Activated naive CD4-positive, alpha-beta T cell treated with anti-CD3 and anti-CD28 coated beads, Interleukin-2, amount 10 ng/mL, durations not matched to agents 7 days and 5 days (primary cell): ENCODE results near the gene RGS6.

Source experiments
- CTCF ChIA-PET: fragments of 350-600 bp; sonication (Branson Sonifier 250); formaldehyde crosslinking; loops from one replicate; lab custom pipeline; 2021; ENCODE audit warnings: antibody characterized with exemption; lab: Charles Lee
- DNase-seq: peaks from one replicate; pipeline ENCODE4 v3.0.0-alpha.2; 2020
- H3K27ac Mint-ChIP-seq: one replicate; pipeline ENCODE4 v1.8.0; 2021; ENCODE audit warnings: mild to moderate bottlenecking, moderate library complexity, mixed read lengths
- H3K27me3 Mint-ChIP-seq: one replicate; pipeline ENCODE4 v1.8.0; 2021; ENCODE audit warnings: mild to moderate bottlenecking, mixed read lengths
- H3K36me3 Mint-ChIP-seq: one replicate; pipeline ENCODE4 v1.8.0; 2021; ENCODE audit warnings: mixed read lengths
- H3K4me1 Mint-ChIP-seq: one replicate; pipeline ENCODE4 v1.8.0; 2021; ENCODE audit warnings: mixed read lengths
- H3K4me3 Mint-ChIP-seq: one replicate; pipeline ENCODE4 v1.8.0; 2021; ENCODE audit warnings: mild to moderate bottlenecking, moderate library complexity, mixed read lengths
- H3K9me3 Mint-ChIP-seq: one replicate; pipeline ENCODE4 v1.8.0; 2021; ENCODE audit warnings: mixed read lengths

Gene RGS6

DNA sequence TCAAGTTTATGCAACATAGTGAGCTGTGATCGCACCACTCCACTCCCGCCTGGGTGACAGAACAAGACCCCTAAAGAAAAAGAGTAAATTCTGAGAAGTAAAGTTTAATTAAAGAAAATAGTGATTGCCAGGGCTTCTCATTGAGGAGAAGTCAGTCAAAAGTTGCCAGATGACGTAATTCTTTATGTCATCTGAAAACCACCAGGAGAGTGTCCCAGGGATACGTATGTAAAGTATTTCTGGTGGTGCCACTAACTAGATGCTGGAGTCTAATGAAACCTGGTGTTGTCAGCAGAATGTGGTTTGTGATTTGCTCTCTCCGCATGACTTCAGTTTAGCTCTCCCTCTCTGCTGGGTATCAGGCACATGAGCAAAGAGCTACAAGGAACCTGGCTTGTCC lies 569.2 kb downstream of the RGS6 start:
- H3K9me3 Mint-ChIP-seq = peaks cover 3% of the 10 kb centered on the region

DNA sequence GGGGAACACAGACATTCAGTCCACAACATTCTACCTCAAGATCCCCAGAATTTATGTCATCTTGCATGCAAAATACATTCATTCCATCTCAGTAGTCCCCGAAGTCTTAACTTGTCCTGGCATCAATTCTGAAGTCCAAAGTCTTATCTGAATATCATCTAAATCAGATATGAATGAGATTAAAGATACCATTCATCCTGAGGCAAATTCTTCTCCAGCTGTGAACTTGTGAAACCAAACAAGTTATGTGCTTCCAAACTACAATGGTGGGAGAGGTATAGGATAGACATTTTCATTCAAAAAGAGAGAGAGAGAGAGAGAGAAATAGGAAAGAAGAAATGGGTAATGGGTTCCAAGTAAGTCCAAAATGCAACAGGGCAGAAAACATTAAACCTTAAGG lies 571.0 kb downstream of the RGS6 start:
- CTCF ChIA-PET = interaction anchor here (1.6 kb wide), 1 partner anchor 10 kb away, joined by 6 read pairs; no protein-coding TSS in a partner anchor

More for the DNA sequence above, 569.2 kb downstream of the RGS6 start:
- no peak overlapping the region for H3K27ac Mint-ChIP-seq
- no peak for DNase-seq
- H3K4me1 Mint-ChIP-seq = no peaks in the 10 kb centered on the region
- CTCF ChIA-PET = interaction anchor here (0.6 to 1.4 kb wide), 2 partner anchors 12 to 18 kb away, joined by 3 to 4 read pairs; no protein-coding TSS in a partner anchor
- H3K27me3 Mint-ChIP-seq = peaks cover 48% of the 10 kb centered on the region
- H3K36me3 Mint-ChIP-seq = no peaks in the 10 kb centered on the region
- no peak overlapping the region for H3K4me3 Mint-ChIP-seq

DNA sequence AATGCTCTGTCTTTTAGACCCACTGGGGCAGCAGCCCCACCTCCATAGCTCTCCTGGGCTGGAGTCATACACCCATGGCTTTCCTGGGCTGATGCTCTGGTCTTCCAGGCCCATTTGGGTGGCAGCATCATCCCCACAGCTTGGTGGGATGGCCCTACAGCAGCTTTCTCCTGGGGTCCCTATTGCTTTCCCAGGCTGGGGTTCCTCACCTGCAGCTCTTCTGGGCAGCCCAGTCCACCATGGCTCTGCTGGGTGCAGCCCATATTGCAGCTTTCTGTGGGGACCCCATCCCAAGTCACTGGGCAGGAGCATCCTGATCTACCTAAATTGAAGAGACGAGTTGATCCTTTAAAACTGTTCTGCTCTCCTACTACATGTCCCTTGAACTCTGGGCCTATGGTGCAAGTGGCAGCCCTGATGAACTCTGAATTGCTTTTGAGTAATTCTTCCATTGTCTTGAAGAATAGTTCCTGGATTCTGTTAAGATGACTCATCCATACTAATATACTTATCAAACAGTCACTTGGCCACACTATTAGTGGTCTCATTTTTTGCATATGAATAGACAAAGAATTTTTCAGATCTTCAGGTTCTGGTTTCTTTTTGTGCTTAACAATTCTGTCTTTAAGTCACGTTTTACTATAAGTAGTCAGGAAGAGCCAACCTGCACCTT lies 571.6 kb downstream of the RGS6 start:
- Mint-ChIP-seq H3K27ac (no peak overlapping the region), H3K4me1 (no peaks in the 10 kb centered on the region), H3K9me3 (peaks cover 3% of the 10 kb centered on the region), H3K36me3 (no peaks in the 10 kb centered on the region), H3K4me3 (no peak overlapping the region), H3K27me3 (peaks cover 47% of the 10 kb centered on the region)
- DNase-seq = no peak
- CTCF ChIA-PET = interaction anchor here (1.6 kb wide), 1 partner anchor 10 kb away, joined by 6 read pairs; no protein-coding TSS in a partner anchor

More for the DNA sequence above, 571.0 kb downstream of the RGS6 start:
- Mint-ChIP-seq H3K36me3 (no peaks in the 10 kb centered on the region), H3K4me1 (no peaks in the 10 kb centered on the region), H3K27ac (no peak overlapping the region), H3K27me3 (peaks cover 53% of the 10 kb centered on the region), H3K4me3 (no peak overlapping the region), H3K9me3 (peaks cover 3% of the 10 kb centered on the region)
- DNase-seq = no peak

DNA sequence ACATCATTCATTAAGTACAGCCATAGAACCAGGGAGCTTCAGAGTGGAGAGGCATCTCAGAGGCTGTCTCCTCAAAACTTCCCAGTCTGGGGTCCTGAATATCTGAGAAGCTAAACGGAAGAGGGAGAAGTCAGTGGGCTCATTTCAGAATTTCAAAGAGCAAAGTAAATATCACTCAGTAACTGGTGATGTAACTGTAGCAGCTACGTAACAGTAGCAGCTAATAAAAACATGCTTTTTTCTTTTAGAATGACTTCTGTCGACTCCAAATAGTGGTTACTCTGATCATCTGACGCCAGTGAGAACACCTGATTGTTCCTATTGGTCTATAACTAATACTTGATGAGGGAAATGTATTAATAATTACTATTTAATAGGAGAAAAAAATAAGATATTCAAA lies 578.3 kb downstream of the RGS6 start:
- Mint-ChIP-seq H3K9me3 (no peaks in the 10 kb centered on the region), H3K27ac (no peak overlapping the region), H3K4me1 (peaks cover 22% of the 10 kb centered on the region), H3K4me3 (no peak overlapping the region), H3K27me3 (peaks cover 51% of the 10 kb centered on the region), H3K36me3 (no peaks in the 10 kb centered on the region)
- no peak for DNase-seq
- CTCF ChIA-PET = interaction anchor here (1.1 to 1.2 kb wide), 2 partner anchors 21 to 38 kb away, joined by 3 read pairs; no protein-coding TSS in a partner anchor

GRCh38 chr14:72512281-72512680 lies 580.1 kb downstream of the RGS6 start:
- Mint-ChIP-seq H3K27me3 (peaks cover 49% of the 10 kb centered on the region), H3K27ac (no peak overlapping the region), H3K9me3 (no peaks in the 10 kb centered on the region), H3K36me3 (no peaks in the 10 kb centered on the region), H3K4me3 (no peak overlapping the region), H3K4me1 (peaks cover 35% of the 10 kb centered on the region)
- CTCF ChIA-PET = interaction anchor here (1.3 to 9.6 kb wide), 6 partner anchors 34 to 397 kb away, joined by 3 to 228 read pairs (median 8); no protein-coding TSS in a partner anchor
- no peak for DNase-seq

DNA sequence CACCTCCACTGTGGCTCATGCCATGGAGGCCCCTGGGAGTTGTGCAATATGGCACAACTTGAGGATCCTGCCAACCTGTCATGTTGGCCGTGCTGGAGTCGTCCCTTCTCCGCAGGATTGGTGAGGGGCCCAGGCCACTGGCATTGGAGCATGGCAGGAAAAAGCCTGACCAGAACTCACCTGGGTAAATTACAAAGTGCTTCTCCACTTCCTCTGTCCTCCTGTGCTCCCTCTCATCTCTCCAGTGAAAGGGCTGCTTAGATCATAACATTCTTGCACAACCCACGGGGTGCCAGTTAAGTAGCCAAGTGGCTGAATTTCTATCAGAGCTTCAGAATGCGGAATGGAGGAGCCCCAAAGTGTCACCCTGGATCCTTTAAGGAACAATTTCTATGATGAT lies 580.7 kb downstream of the RGS6 start:
- CTCF ChIA-PET = interaction anchor here (1.3 to 9.6 kb wide), 17 partner anchors 7 to 439 kb away, joined by 3 to 228 read pairs (median 6); partner anchors contain the start of gene DPF3
- no peak overlapping the region for H3K27ac Mint-ChIP-seq
- peaks cover 42% of the 10 kb centered on the region for H3K4me1 Mint-ChIP-seq
- H3K36me3 Mint-ChIP-seq = no peaks in the 10 kb centered on the region
- H3K4me3 Mint-ChIP-seq = no peak overlapping the region
- no peak for DNase-seq
- H3K9me3 Mint-ChIP-seq = no peaks in the 10 kb centered on the region
- peaks cover 45% of the 10 kb centered on the region for H3K27me3 Mint-ChIP-seq

GRCh38 chr14:72513346-72513745 lies 581.1 kb downstream of the RGS6 start:
- Mint-ChIP-seq H3K9me3 (no peaks in the 10 kb centered on the region), H3K4me1 (peaks cover 46% of the 10 kb centered on the region), H3K4me3 (no peak overlapping the region), H3K36me3 (no peaks in the 10 kb centered on the region), H3K27me3 (peaks cover 45% of the 10 kb centered on the region), H3K27ac (no peak overlapping the region)
- no peak for DNase-seq
- CTCF ChIA-PET = interaction anchor here (0.9 to 9.6 kb wide), 29 partner anchors 8 to 438 kb away, joined by 3 to 228 read pairs (median 6); partner anchors contain the start of gene DPF3

DNA sequence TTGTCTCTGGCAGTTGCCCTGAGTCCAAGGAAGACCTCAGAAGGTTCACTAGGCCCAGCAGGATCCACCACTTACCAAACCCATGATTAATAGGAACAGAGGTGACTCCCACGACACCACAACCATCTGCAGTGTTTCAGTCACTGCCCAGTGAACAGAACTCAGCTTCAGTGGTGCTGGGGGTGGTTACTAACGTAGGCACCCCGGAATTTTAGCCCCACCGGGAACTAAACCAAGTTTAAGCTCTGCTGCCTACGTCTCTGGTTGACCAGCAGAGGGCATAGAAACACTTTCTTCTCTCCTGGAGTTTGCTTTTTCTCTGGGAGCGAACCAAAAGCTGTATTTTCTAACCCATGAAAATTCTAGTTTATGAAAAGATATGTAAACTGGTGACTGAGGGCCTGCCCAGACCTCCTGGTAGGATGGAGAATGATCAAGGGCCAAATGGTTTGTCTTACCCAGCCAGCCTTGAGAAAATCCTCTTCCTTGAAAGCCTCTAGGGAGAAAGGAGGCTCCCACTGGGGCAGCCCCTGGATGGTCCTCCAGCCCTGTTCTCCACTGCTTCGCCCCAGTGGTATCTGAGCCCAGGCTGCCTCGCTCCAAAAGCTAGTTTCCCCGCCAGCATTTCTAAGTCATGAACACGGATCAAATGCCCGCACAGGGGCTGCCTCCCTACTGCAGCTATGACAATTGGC lies 581.9 kb downstream of the RGS6 start:
- Mint-ChIP-seq H3K27ac (peak overlapping the region; percentile 43), H3K4me1 (peaks cover 54% of the 10 kb centered on the region), H3K27me3 (peaks cover 45% of the 10 kb centered on the region), H3K36me3 (no peaks in the 10 kb centered on the region), H3K9me3 (no peaks in the 10 kb centered on the region), H3K4me3 (no peak overlapping the region)
- CTCF ChIA-PET = interaction anchor here (0.6 to 9.6 kb wide), 36 partner anchors 9 to 958 kb away, joined by 3 to 228 read pairs (median 4); partner anchors contain the start of genes DCAF4 and DPF3
- DNase-seq = no peak

DNA sequence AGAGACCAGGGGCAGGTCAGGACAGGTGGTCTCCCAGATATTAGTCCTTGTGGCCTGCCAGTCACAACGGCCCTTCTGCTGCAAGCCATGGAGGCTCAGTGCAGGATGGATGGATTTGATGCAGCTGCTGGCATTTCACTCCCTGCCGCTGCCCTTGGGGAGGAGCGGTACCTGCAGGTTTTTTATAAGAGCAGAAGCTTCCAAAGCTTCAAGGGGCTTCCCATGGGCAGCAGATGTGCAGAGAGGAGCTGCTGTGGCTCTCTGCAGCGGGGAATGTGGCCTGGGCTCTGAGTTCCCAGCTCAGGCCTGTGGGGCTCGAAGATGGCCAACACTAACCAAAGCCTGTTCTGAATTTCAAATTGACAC lies 582.4 kb downstream of the RGS6 start:
- Mint-ChIP-seq H3K27ac (no peak overlapping the region), H3K4me1 (peaks cover 59% of the 10 kb centered on the region), H3K36me3 (peaks cover 1% of the 10 kb centered on the region), H3K9me3 (peaks cover 3% of the 10 kb centered on the region), H3K27me3 (peaks cover 42% of the 10 kb centered on the region), H3K4me3 (no peak overlapping the region)
- CTCF ChIA-PET = interaction anchor here (0.6 to 9.6 kb wide), 31 partner anchors 9 to 958 kb away, joined by 3 to 228 read pairs (median 5); partner anchors contain the start of gene DPF3
- DNase-seq = no peak

GRCh38 chr14:72515779-72516770 lies 583.8 kb downstream of the RGS6 start:
- CTCF ChIA-PET = interaction anchor here (0.6 to 9.6 kb wide), 19 partner anchors 11 to 432 kb away, joined by 3 to 228 read pairs (median 6); partner anchors contain the start of gene DPF3
- peaks cover 32% of the 10 kb centered on the region for H3K27me3 Mint-ChIP-seq
- peaks cover 15% of the 10 kb centered on the region for H3K36me3 Mint-ChIP-seq
- no peak for DNase-seq
- peaks cover 14% of the 10 kb centered on the region for H3K9me3 Mint-ChIP-seq
- peak overlapping the region; percentile 24 for H3K27ac Mint-ChIP-seq
- H3K4me1 Mint-ChIP-seq = peaks cover 73% of the 10 kb centered on the region
- no peak overlapping the region for H3K4me3 Mint-ChIP-seq

GRCh38 chr14:72516936-72517700 lies 584.9 kb downstream of the RGS6 start:
- Mint-ChIP-seq H3K36me3 (peaks cover 25% of the 10 kb centered on the region), H3K27ac (peak overlapping the region; percentile 98), H3K4me1 (peaks cover 83% of the 10 kb centered on the region), H3K9me3 (peaks cover 23% of the 10 kb centered on the region), H3K27me3 (peaks cover 27% of the 10 kb centered on the region), H3K4me3 (no peak overlapping the region)
- peak; percentile 89 for DNase-seq
- CTCF ChIA-PET = interaction anchor here (0.8 to 9.6 kb wide), 16 partner anchors 12 to 431 kb away, joined by 3 to 228 read pairs (median 7); partner anchors contain the start of gene DPF3

GRCh38 chr14:72517736-72518135 lies 585.5 kb downstream of the RGS6 start:
- Mint-ChIP-seq H3K36me3 (peaks cover 30% of the 10 kb centered on the region), H3K4me1 (peaks cover 84% of the 10 kb centered on the region), H3K9me3 (peaks cover 27% of the 10 kb centered on the region), H3K27ac (peak overlapping the region; percentile 98), H3K27me3 (peaks cover 20% of the 10 kb centered on the region), H3K4me3 (peak overlapping the region; percentile 43)
- CTCF ChIA-PET = interaction anchor here (0.6 to 9.6 kb wide), 13 partner anchors 15 to 431 kb away, joined by 3 to 228 read pairs (median 4); no protein-coding TSS in a partner anchor
- no peak for DNase-seq
